BLaER1 treated with 17β-estradiol and CSF1 and Interleukin-3, amounts not matched to agents 10 nM and 100 nM (cell line): ENCODE results near the gene CRIP1.

Experiments used
- H3K27ac ChIP-seq, 11 experiments: shearing (Covaris generic); formaldehyde crosslinking; 2 replicates each; pipeline ENCODE4 v1.8.1; 2022
- H3K27me3 ChIP-seq, 11 experiments: shearing (Covaris generic); formaldehyde crosslinking; 2 replicates each; pipeline ENCODE4 v1.8.1; 2022
- H3K36me3 ChIP-seq, 11 experiments: shearing (Covaris generic); formaldehyde crosslinking; 2 replicates each; pipeline ENCODE4 v1.8.1; 2022
- H3K4me1 ChIP-seq, 10 experiments: shearing (Covaris generic); formaldehyde crosslinking; 2 replicates each; pipeline ENCODE4 v1.8.1; 2022
- H3K4me2 ChIP-seq, 11 experiments: shearing (Covaris generic); formaldehyde crosslinking; 2 replicates each; pipeline ENCODE4 v1.8.1; 2022
- H3K4me3 ChIP-seq, 10 experiments: shearing (Covaris generic); formaldehyde crosslinking; 2 replicates each; pipeline ENCODE4 v1.8.1; 2022
- H3K9ac ChIP-seq, 11 experiments: shearing (Covaris generic); formaldehyde crosslinking; 2 replicates each; pipeline ENCODE4 v1.8.1; 2022
- H3K9me3 ChIP-seq, 11 experiments: shearing (Covaris generic); formaldehyde crosslinking; replicated peaks in 1 of 11; 2 replicates each; pipeline ENCODE4 v1.8.1; 2022
- H4K20me1 ChIP-seq, 11 experiments: shearing (Covaris generic); formaldehyde crosslinking; 2 replicates each; pipeline ENCODE4 v1.8.1; 2022
- Cebpa-rat ChIP-seq, 11 experiments: shearing (Covaris generic); IDR thresholded peaks; 2 replicates each; pipeline ENCODE4 v1.8.1; 2022

The CRIP1 gene

DNA sequence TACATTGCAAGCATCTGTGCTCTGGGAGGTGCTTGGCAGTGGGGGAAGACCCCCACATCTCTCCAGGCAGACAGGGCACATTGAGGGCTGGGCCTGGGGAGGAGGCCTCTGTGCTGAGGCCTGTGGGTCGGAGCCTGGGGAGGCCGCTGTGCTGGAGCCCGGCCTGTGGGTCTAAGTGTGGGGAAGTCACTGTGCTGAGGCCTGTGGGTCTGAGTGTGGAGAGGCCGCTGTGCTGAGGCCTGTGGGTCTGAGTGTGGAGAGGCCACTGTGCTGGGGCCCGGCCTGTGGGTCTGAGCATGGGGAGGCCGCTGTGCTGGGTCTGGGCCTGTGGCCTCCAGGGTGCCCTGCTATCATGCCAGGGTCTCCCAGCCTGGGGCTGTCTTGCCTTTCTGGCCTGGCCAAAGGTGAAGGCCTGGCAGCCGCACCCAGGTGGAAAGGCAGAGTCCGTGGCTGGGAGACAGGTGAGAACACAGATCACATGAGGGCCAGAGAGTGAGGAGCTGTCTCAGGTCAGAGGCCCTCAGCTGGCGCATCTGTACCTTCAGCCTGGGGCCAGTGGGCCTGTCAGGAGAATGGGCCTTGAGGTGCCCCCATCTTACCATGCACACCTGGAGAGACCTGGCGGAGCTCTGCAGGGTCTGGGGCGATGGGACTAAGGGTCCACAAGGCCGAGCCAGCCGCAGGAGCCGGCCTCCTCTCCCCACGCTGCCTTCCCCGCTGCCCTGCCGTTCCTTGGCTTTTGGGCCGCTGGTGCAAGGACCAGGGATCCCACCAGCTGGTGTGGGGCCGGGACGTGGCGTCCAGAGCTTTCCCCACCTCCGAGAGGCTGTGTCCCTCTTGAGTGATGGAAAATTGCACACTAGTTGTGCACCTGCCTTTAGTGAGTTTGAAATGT lies 30.7 kb upstream of the CRIP1 start:
- Histone ChIP-seq H3K9ac (peak overlapping the region in 3 of 11 experiments; percentile 29 to 38 (median 31); a peak in 4 of 22 replicates), H3K27ac (no peak overlapping the region), H3K4me1 (peaks cover 0 to 32% (median 0%) of the 10 kb centered on the region in 10 experiments; a peak in 6 of 20 replicates), H3K27me3 (no peaks in the 10 kb centered on the region), H3K4me2 (no peak overlapping the region), H3K4me3 (no peak overlapping the region), H3K9me3 (no peaks in the 10 kb centered on the region), H4K20me1 (peaks cover 10 to 90% (median 74%) of the 10 kb centered on the region in 11 experiments; a peak in 20 of 22 replicates), H3K36me3 (peaks cover 81 to 90% (median 88%) of the 10 kb centered on the region in 11 experiments)
- TF ChIP-seq Cebpa-rat (IDR thresholded peaks at IDR 0.05): no peak

DNA sequence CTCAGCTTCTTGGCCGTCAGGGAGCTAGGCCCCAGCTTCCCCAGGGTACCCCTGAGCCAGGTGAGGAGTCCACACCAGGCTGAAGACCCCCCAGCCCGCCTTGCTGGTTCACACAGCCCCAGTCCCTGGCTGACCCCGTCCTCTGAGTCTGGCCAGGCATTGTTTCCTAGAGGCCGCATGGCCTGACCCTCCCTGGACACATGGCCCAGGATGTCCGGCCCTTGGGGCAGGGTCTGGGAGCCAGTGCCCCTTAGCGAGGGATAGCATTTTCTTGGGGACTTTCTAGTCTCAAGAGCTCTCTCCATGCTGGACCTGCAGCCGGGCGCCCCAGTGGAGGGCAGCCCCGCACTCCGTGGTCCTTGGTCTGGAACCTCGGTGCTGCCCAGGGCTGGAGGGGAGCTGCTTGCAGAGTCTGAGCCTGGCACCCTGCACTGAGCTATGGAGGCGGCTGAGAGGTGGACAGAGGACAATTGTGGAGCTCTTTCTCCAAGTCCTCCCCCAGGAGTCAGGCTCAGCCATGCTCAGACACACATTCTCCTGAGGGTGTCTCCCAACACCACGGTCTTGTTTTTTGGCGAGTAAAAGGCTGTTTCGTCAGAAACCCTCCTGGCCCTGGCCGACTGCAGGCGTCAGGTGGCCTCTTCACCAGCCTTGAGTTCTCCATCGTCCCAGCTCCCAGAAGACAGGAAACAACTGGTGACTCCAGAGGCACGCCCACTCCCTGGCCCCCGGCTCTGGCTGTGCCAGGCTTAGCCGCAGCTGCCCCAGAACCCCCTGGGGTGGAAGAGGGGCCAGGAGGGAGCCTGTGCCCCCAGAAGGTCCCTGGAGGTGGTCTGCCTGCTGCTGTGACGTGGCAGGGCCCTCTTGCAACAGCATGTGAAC lies 29.7 kb upstream of the CRIP1 start:
- Histone ChIP-seq H3K9me3 (no peaks in the 10 kb centered on the region), H3K4me2 (no peak overlapping the region), H3K27me3 (no peaks in the 10 kb centered on the region), H3K27ac (no peak overlapping the region), H3K4me1 (peaks cover 0 to 37% (median 0%) of the 10 kb centered on the region in 10 experiments; a peak in 6 of 20 replicates), H3K4me3 (no peak overlapping the region), H3K9ac (peak overlapping the region in 4 of 11 experiments; percentile 15 to 39 (median 28); a peak in 4 of 22 replicates), H3K36me3 (peaks cover 81 to 90% (median 88%) of the 10 kb centered on the region in 11 experiments), H4K20me1 (peaks cover 10 to 90% (median 75%) of the 10 kb centered on the region in 11 experiments; a peak in 20 of 22 replicates)
- no peak for TF ChIP-seq Cebpa-rat (IDR thresholded peaks at IDR 0.05)

GRCh38 chr14:105458010-105458409 lies 28.7 kb upstream of the CRIP1 start:
- Histone ChIP-seq H4K20me1 (peaks cover 10 to 90% (median 74%) of the 10 kb centered on the region in 11 experiments; a peak in 20 of 22 replicates), H3K4me2 (no peak overlapping the region), H3K36me3 (peaks cover 80 to 90% (median 88%) of the 10 kb centered on the region in 11 experiments), H3K27me3 (no peaks in the 10 kb centered on the region), H3K9ac (no peak overlapping the region), H3K4me1 (peaks cover 0 to 36% (median 0%) of the 10 kb centered on the region in 10 experiments; a peak in 6 of 20 replicates), H3K4me3 (no peak overlapping the region), H3K27ac (no peak overlapping the region), H3K9me3 (no peaks in the 10 kb centered on the region)
- no peak for TF ChIP-seq Cebpa-rat (IDR thresholded peaks at IDR 0.05)

GRCh38 chr14:105458571-105458970 lies 28.1 kb upstream of the CRIP1 start:
- Histone ChIP-seq H3K36me3 (peaks cover 83 to 90% (median 88%) of the 10 kb centered on the region in 11 experiments), H3K4me3 (no peak overlapping the region), H3K27ac (no peak overlapping the region), H3K4me1 (peaks cover 0 to 32% (median 0%) of the 10 kb centered on the region in 10 experiments; a peak in 5 of 20 replicates), H4K20me1 (peaks cover 10 to 90% (median 71%) of the 10 kb centered on the region in 11 experiments; a peak in 20 of 22 replicates), H3K9ac (no peak overlapping the region), H3K9me3 (no peaks in the 10 kb centered on the region), H3K4me2 (no peak overlapping the region), H3K27me3 (no peaks in the 10 kb centered on the region)
- TF ChIP-seq Cebpa-rat (IDR thresholded peaks at IDR 0.05): no peak

DNA sequence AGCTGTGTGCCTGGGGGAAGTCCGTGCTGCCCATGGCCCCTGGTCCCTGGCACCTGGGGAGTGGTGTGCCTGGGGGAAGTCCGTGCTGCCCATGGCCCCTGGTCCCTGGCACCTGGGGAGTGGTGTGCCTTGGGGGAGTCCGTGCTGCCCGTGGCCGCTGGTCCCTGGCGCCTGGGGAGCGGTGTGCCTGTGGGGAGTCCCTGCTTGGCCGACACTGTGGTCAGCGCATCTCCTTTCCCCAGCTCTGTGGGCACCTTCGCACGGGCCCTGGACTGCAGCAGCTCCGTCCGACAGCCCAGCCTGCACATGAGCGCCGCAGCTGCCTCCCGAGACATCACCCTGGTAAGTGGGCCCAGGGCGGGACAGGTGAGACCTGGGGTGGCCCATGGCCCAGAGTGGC lies 26.6 kb upstream of the CRIP1 start:
- Histone ChIP-seq H4K20me1 (peaks cover 10 to 88% (median 71%) of the 10 kb centered on the region in 11 experiments; a peak in 20 of 22 replicates), H3K27me3 (no peaks in the 10 kb centered on the region), H3K27ac (no peak overlapping the region), H3K4me3 (no peak overlapping the region), H3K36me3 (peaks cover 81 to 90% (median 87%) of the 10 kb centered on the region in 11 experiments), H3K4me1 (peaks cover 0 to 22% (median 0%) of the 10 kb centered on the region in 10 experiments; a peak in 2 of 20 replicates), H3K9me3 (no peaks in the 10 kb centered on the region), H3K9ac (no peak overlapping the region), H3K4me2 (no peak overlapping the region)
- TF ChIP-seq Cebpa-rat (IDR thresholded peaks at IDR 0.05): no peak

GRCh38 chr14:105460616-105461015 lies 26.1 kb upstream of the CRIP1 start:
- H3K36me3 ChIP-seq: peaks cover 81 to 90% (median 87%) of the 10 kb centered on the region in 11 experiments

GRCh38 chr14:105461903-105462302 lies 24.8 kb upstream of the CRIP1 start:
- Histone ChIP-seq H3K9me3 (no peaks in the 10 kb centered on the region), H3K4me3 (no peak overlapping the region), H3K27ac (no peak overlapping the region), H3K27me3 (no peaks in the 10 kb centered on the region), H3K4me1 (peaks cover 0 to 23% (median under 1%) of the 10 kb centered on the region in 10 experiments; a peak in 6 of 20 replicates), H3K36me3 (peaks cover 77 to 89% (median 86%) of the 10 kb centered on the region in 11 experiments), H3K4me2 (no peak overlapping the region), H3K9ac (0 out of 22 replicates have a peak overlapping the region, but pooled peaks of 1 of the 11 experiments have one; percentile 21), H4K20me1 (peaks cover 2 to 88% (median 69%) of the 10 kb centered on the region in 11 experiments; a peak in 20 of 22 replicates)
- TF ChIP-seq Cebpa-rat (IDR thresholded peaks at IDR 0.05): no peak

More at GRCh38 chr14:105460616-105461015, 26.1 kb upstream of the CRIP1 start:
- no peak overlapping the region for H3K9ac ChIP-seq
- no peaks in the 10 kb centered on the region for H3K9me3 ChIP-seq
- H3K4me3 ChIP-seq: no peak overlapping the region
- no peak overlapping the region for H3K4me2 ChIP-seq
- TF ChIP-seq Cebpa-rat (IDR thresholded peaks at IDR 0.05): no peak
- no peak overlapping the region for H3K27ac ChIP-seq
- peaks cover 0 to 22% (median 0%) of the 10 kb centered on the region in 10 experiments; a peak in 2 of 20 replicates for H3K4me1 ChIP-seq
- H3K27me3 ChIP-seq: no peaks in the 10 kb centered on the region
- peaks cover 7 to 88% (median 71%) of the 10 kb centered on the region in 11 experiments; a peak in 20 of 22 replicates for H4K20me1 ChIP-seq

DNA sequence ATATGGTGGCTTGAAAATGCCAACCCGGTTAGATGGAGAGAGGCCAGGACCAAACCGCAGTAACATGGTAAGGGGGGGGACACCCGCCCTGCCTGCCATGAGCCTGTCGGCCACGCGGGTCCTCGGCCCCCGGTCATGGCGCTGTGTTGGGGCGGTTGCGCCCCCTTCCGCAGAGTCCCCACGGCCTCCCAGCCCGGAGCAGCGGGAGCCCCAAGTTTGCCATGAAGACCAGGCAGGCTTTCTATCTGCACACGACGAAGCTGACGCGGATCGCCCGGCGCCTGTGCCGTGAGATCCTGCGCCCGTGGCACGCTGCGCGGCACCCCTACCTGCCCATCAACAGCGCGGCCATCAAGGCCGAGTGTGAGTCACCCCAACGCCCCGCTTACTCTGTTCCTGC lies 22.2 kb upstream of the CRIP1 start:
- peaks cover 77 to 91% (median 87%) of the 10 kb centered on the region in 11 experiments for H3K36me3 ChIP-seq
- H3K4me3 ChIP-seq: no peak overlapping the region

More for the DNA sequence above, 22.2 kb upstream of the CRIP1 start:
- Histone ChIP-seq H4K20me1 (peaks cover 27 to 93% (median 77%) of the 10 kb centered on the region in 11 experiments; a peak in 21 of 22 replicates), H3K9me3 (no peaks in the 10 kb centered on the region), H3K9ac (no peak overlapping the region), H3K4me1 (peaks cover 7 to 36% (median 26%) of the 10 kb centered on the region in 10 experiments), H3K4me2 (no peak overlapping the region), H3K27me3 (no peaks in the 10 kb centered on the region), H3K27ac (no peak overlapping the region)
- no peak for TF ChIP-seq Cebpa-rat (IDR thresholded peaks at IDR 0.05)
